IMR-90 (cell line): ENCODE measurements around the gene COL2A1. TPM values are rescaled to one million over a fixed set of nuclear protein-coding genes. Genes with fewer than 3 reads are reported as not detected.

Experiments used
- ATAC-seq: fragments of 200-7000 bp; cut with Tn5 transposase; 2 replicates; pipeline ENCODE4 v1.9.1; 2020; ENCODE audit warnings: low read depth, mild to moderate bottlenecking, moderate library complexity
- BruUV-seq: library from RNA; stranded (reverse); fragments of 400-500 nt; replicated peaks from 2 replicates; lab custom pipeline; 2021; lab: Mats Ljungman, UMichigan
- CTCF ChIA-PET: fragments of 300-600 bp; formaldehyde crosslinking; extraction: SDS; loops from one replicate; lab custom pipeline; 2021; ENCODE audit warnings: antibody characterized with exemption; lab: Yijun Ruan, JAX
- POLR2A ChIA-PET: fragments of 300-600 bp; sonication (Branson Sonifier 250); formaldehyde crosslinking; loops from one replicate; lab custom pipeline; 2022; ENCODE audit warnings: antibody characterized with exemption; ENCODE audit not compliant: unreplicated experiment; lab: Charles Lee
- DNase-seq: peaks from one replicate; pipeline ENCODE4 v3.0.0; 2013
- H2AFZ ChIP-seq: replicated peaks from 2 replicates; pipeline ENCODE3; 2013; ENCODE audit warnings: low read length, mild to moderate bottlenecking; ENCODE audit not compliant: poor library complexity
- H2AK5ac ChIP-seq: 2 replicates; pipeline ENCODE4 v1.6.1; 2013; ENCODE audit warnings: low read depth, low read length, inconsistent platforms
- H2AK9ac ChIP-seq: replicated peaks from 2 replicates; pipeline ENCODE3; 2013; ENCODE audit warnings: mild to moderate bottlenecking, low read depth, low read length, moderate library complexity; ENCODE audit not compliant: poor library complexity
- H2BK120ac ChIP-seq: 2 replicates; pipeline ENCODE4 v1.6.1; 2013; ENCODE audit warnings: low read depth, low read length, inconsistent platforms
- H2BK15ac ChIP-seq: 3 replicates; pipeline ENCODE4 v1.6.1; 2013; ENCODE audit warnings: low read depth, low read length, inconsistent platforms
- H2BK20ac ChIP-seq: 2 replicates; pipeline ENCODE4 v1.6.1; 2013; ENCODE audit warnings: low read depth, mild to moderate bottlenecking, inconsistent platforms, low read length, moderate library complexity
- H2BK5ac ChIP-seq: 2 replicates; pipeline ENCODE4 v1.6.1; 2013; ENCODE audit warnings: mild to moderate bottlenecking, low read depth, low read length, inconsistent platforms; ENCODE audit not compliant: poor library complexity, severe bottlenecking
- H3K14ac ChIP-seq: replicated peaks from 2 replicates; pipeline ENCODE4 v1.6.1; 2013; ENCODE audit warnings: low read depth, low read length, inconsistent platforms
- H3K18ac ChIP-seq: 2 replicates; pipeline ENCODE4 v1.6.1; 2013; ENCODE audit warnings: low read depth, low read length, control low read depth
- H3K23ac ChIP-seq: 2 replicates; pipeline ENCODE4 v1.6.1; 2013; ENCODE audit warnings: low read depth, low read length, inconsistent platforms
- H3K27ac ChIP-seq: 2 replicates; pipeline ENCODE4 v1.5.1; 2013; ENCODE audit warnings: mild to moderate bottlenecking, control low read depth, low read length; ENCODE audit not compliant: insufficient read depth
- H3K27me3 ChIP-seq: 2 replicates; pipeline ENCODE4 v1.6.1; 2013; ENCODE audit warnings: low read length; ENCODE audit not compliant: control insufficient read depth, insufficient read depth
- H3K36me3 ChIP-seq: 2 replicates; pipeline ENCODE4 v1.6.1; 2013; ENCODE audit warnings: low read length, mixed read lengths; ENCODE audit not compliant: control insufficient read depth, insufficient read depth
- H3K4ac ChIP-seq: 2 replicates; pipeline ENCODE4 v1.6.1; 2013; ENCODE audit warnings: low read depth, low read length, inconsistent platforms
- H3K4me1 ChIP-seq: 2 replicates; pipeline ENCODE4 v1.6.1; 2013; ENCODE audit warnings: low read length, mixed read lengths; ENCODE audit not compliant: control insufficient read depth, insufficient read depth
- H3K4me2 ChIP-seq: 2 replicates; pipeline ENCODE4 v1.6.1; 2013; ENCODE audit warnings: low read depth, mild to moderate bottlenecking, control low read depth, low read length, moderate library complexity
- H3K4me3 ChIP-seq: 2 replicates; pipeline ENCODE4 v1.5.1; 2013; ENCODE audit warnings: low read depth, mild to moderate bottlenecking, control low read depth, low read length, moderate library complexity; ENCODE audit not compliant: insufficient read depth
- H3K56ac ChIP-seq: 2 replicates; pipeline ENCODE4 v1.6.1; 2013; ENCODE audit warnings: low read length, inconsistent platforms; ENCODE audit not compliant: insufficient read depth; ENCODE audit errors: extremely low read depth
- H3K79me1 ChIP-seq, 2 experiments: 2 replicates each; pipeline ENCODE4 v1.6.1; 2013; ENCODE audit warnings: low read length in 2 of 2, inconsistent platforms in 1 of 2, low read depth in 1 of 2
- H3K9ac ChIP-seq: 2 replicates; pipeline ENCODE4 v1.6.1; 2013; ENCODE audit warnings: low read depth, low read length, control low read depth
- H3K9me1 ChIP-seq: 2 replicates; pipeline ENCODE4 v1.6.1; 2013; ENCODE audit warnings: low read length, inconsistent platforms; ENCODE audit not compliant: insufficient read depth
- H3K9me3 ChIP-seq: 2 replicates; pipeline ENCODE4 v1.6.1; 2013; ENCODE audit warnings: low read length; ENCODE audit not compliant: control insufficient read depth, insufficient read depth
- H4K20me1 ChIP-seq: 2 replicates; pipeline ENCODE4 v1.6.1; 2013; ENCODE audit warnings: low read length, inconsistent platforms; ENCODE audit not compliant: insufficient read depth
- H4K5ac ChIP-seq: 2 replicates; pipeline ENCODE4 v1.6.1; 2013; ENCODE audit warnings: mild to moderate bottlenecking, low read depth, low read length, control low read depth
- H4K8ac ChIP-seq, 2 experiments: 2 replicates each; pipeline ENCODE4 v1.6.1; 2013; ENCODE audit warnings: low read depth in 2 of 2, low read length in 2 of 2, control low read depth in 1 of 2, inconsistent platforms in 1 of 2
- H4K91ac ChIP-seq: 2 replicates; pipeline ENCODE4 v1.6.1; 2013; ENCODE audit warnings: low read depth, low read length, inconsistent platforms; ENCODE audit not compliant: insufficient read depth
- CEBPB ChIP-seq: IDR thresholded peaks from 2 replicates; pipeline ENCODE4 v1.6.1; 2012; ENCODE audit warnings: low read depth, low read length, improper control_type of control experiment
- ELK1 ChIP-seq: fragments of 150-350 bp; IDR thresholded peaks from 2 replicates; pipeline ENCODE4 v1.6.1; 2016; ENCODE audit warnings: low read depth, mild to moderate bottlenecking, low read length, moderate library complexity, borderline replicate concordance
- FOS ChIP-seq: fragments of 150-350 bp; IDR thresholded peaks from 2 replicates; pipeline ENCODE4 v1.6.1; 2016; ENCODE audit warnings: low read depth, low read length
- MAZ ChIP-seq: IDR thresholded peaks from 2 replicates; pipeline ENCODE4 v1.6.1; 2012; ENCODE audit warnings: low read depth, mild to moderate bottlenecking, low read length, improper control_type of control experiment, moderate library complexity, borderline replicate concordance
- MXI1 ChIP-seq: IDR thresholded peaks from 2 replicates; pipeline ENCODE4 v1.6.1; 2012; ENCODE audit warnings: low read depth, mild to moderate bottlenecking, low read length, moderate library complexity, borderline replicate concordance
- NFE2L2 ChIP-seq: fragments of 150-350 bp; IDR thresholded peaks from 2 replicates; pipeline ENCODE4 v1.6.1; 2016; ENCODE audit warnings: low read depth, mild to moderate bottlenecking, low read length
- POLR2A ChIP-seq: IDR thresholded peaks from 2 replicates; pipeline ENCODE4 v1.6.1; 2012; ENCODE audit warnings: mild to moderate bottlenecking, low read depth, low read length
- RCOR1 ChIP-seq: IDR thresholded peaks from 2 replicates; pipeline ENCODE4 v1.6.1; 2012; ENCODE audit warnings: mild to moderate bottlenecking, low read length, improper control_type of control experiment; ENCODE audit not compliant: insufficient replicate concordance
- SMC3 ChIP-seq: fragments of 150-350 bp; IDR thresholded peaks from 2 replicates; pipeline ENCODE4 v1.6.1; 2016; ENCODE audit warnings: low read depth, mild to moderate bottlenecking, antibody characterized with exemption, low read length, moderate library complexity
- WGBS, 2 experiments: methylation state at CpG; one replicate each; pipeline versions ENCODE4 v1.1.5 to v1.1.7; 2013; ENCODE audit warnings: missing lambda C conversion rate in 2 of 2; ENCODE audit not compliant: insufficient read length in 1 of 2; ENCODE audit errors: extremely low coverage in 2 of 2; 5-methylcytosine and 5-hydroxymethylcytosine counted together
- dilution Hi-C: fragments of 300-500 bp; cut with HindIII; formaldehyde crosslinking; loops from one replicate; pipeline ENCODE4 v1.14.3; 2018; ENCODE audit warnings: low sequenced_read_pairs; ENCODE audit not compliant: unreplicated experiment
- in situ Hi-C: fragments of 300-500 bp; cut with MboI; formaldehyde crosslinking; loops from 3 replicates; pipeline ENCODE4 v1.14.3; 2019; ENCODE audit warnings: low sequenced_read_pairs, inconsistent platforms, mixed read lengths
- intact Hi-C: fragments of 100-400 bp; cut with micrococcal nuclease; formaldehyde crosslinking; loops from 2 replicates; pipeline ENCODE4 v1.10.0; 2022
- polyA plus RNA-seq, 3 experiments: library from polyadenylated mRNA; depleted of rRNA; stranded (reverse); fragments of >200 nt; gene quantifications; 2 replicates each; pipeline ENCODE4 v1.2.3, GENCODE V29; 2012; ENCODE audit warnings: low replicate concordance in 1 of 3
- total RNA-seq: library from RNA; depleted of rRNA; stranded (reverse); fragments of >200 nt; gene quantifications from 2 replicates; pipeline ENCODE4 v1.2.3, GENCODE V29; 2012

The COL2A1 gene
- total and polyA plus RNA-seq, 2 of the 4 experiments (the other 2 are of a cell fraction), result 0.05 TPM; not detected in 1

- no peak overlapping the region for H3K23ac ChIP-seq
- WGBS, 2 experiments, result 100% methylated on average over 2 of the region's 18 CpGs; no CpG with 5 or more reads in 1 of the 2 experiments
- no peak overlapping the region for H2BK15ac ChIP-seq
- dilution Hi-C loops (no loop called here), in situ Hi-C loops (no loop called here), intact Hi-C loops (no loop called here)
- H3K4me1 ChIP-seq, result no peaks in the 10 kb centered on the region
- ChIA-PET POLR2A (no interaction called here), CTCF (no interaction called here)
- no peak overlapping the region; the same call in 1 of the 2 replicates for H3K4ac ChIP-seq
- TF ChIP-seq CEBPB (no peak), POLR2A (no peak), MAZ (no peak), RCOR1 (no peak), NFE2L2 (no peak), MXI1 (no peak), FOS (no peak), SMC3 (no peak), ELK1 (no peak)
- H3K56ac ChIP-seq, result no peak overlapping the region
- no peak overlapping the region for H4K91ac ChIP-seq
- H3K36me3 ChIP-seq, result no peaks in the 10 kb centered on the region
- no peak overlapping the region for H3K9ac ChIP-seq
- no peak overlapping the region for H4K5ac ChIP-seq
- H3K9me3 ChIP-seq, result no peaks in the 10 kb centered on the region
- no peaks in the 10 kb centered on the region for H4K20me1 ChIP-seq
- no peaks in the 10 kb centered on the region for H3K9me1 ChIP-seq
- H2BK20ac ChIP-seq, result no peak overlapping the region
- no peak overlapping the region for H3K4me3 ChIP-seq
- H3K79me1 ChIP-seq, result no peaks in the 10 kb centered on the region
- H3K14ac ChIP-seq, result no peak overlapping the region
- H3K4me2 ChIP-seq, result no peak overlapping the region
- no peak overlapping the region for H2AK9ac ChIP-seq
- no peak overlapping the region for H2BK5ac ChIP-seq
- no peak overlapping the region for H4K8ac ChIP-seq
- DNase-seq, result no peak
- BruUV-seq, result no TSS peak
- H2AK5ac ChIP-seq, result no peak overlapping the region
- no peak for ATAC-seq
- no peak overlapping the region; the same call in 1 of the 2 replicates for H2BK120ac ChIP-seq
- no peak overlapping the region for H3K27ac ChIP-seq
- peaks cover 54% of the 10 kb centered on the region for H3K27me3 ChIP-seq
- H2AFZ ChIP-seq, result no peak overlapping the region
- H3K18ac ChIP-seq, result no peak overlapping the region
Measured at GRCh38 chr12:47977772-47978597, 26.3 kb downstream of the COL2A1 start.
